OCI-LY7 (cell line): ENCODE results near the gene CERS6.

Experiments used
- CTCF ChIP-seq: fragments of 200-600 bp; sonication (generic); conservative IDR thresholded peaks from 2 replicates; pipeline ENCODE4 v1.5.1; 2014; ENCODE audit warnings: mild to moderate bottlenecking, antibody characterized with exemption, low read length, moderate library complexity, mixed read lengths
- EZH2phosphoT487 ChIP-seq: fragments of 200-600 bp; sonication (generic); IDR thresholded peaks from 2 replicates; pipeline ENCODE4 v1.6.1; 2018; ENCODE audit warnings: low read depth, borderline replicate concordance, mild to moderate bottlenecking, mixed run types, antibody characterized with exemption, low read length, moderate library complexity, mixed read lengths

DNA sequence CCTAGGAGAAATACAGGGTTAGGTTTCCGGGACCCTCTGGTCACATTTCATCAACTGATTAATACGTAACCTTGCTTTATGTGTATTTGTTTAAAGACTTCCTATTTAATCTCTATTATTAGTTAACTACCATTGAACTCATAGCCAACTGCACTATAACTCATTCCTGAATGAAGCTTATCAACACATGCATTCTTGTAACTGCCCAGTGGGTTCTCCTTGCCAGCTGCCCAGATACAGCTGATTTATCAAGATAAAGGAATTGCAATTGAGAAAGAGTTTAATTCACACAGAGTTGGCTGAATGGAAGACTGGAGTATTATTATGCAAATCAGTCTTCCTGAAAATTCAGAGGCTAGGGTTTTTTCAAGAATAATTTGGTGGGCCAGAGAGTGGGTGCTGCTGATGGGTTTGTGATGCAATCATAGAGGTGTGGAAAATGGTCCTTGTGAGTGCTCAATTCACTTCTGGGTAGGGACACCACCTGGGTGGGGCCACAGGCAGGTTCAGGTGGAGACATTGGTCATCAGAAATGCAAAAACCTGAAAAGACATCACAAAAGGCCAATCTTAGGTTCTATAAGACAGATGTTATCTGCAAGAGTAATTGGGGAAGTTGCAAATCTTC lies 325.2 kb downstream of the CERS6 start:
- TF ChIP-seq CTCF, result no peak
- TF ChIP-seq EZH2phosphoT487, result no peak
